Loucy (cell line): ENCODE measurements around the gene BRPF3.

Experiments
- H2AFZ ChIP-seq: fragments of 200-600 bp; sonication (generic); 2 replicates; pipeline ENCODE4 v1.6.0; 2016; ENCODE audit warnings: antibody characterized with exemption, mild to moderate bottlenecking, low read length, moderate library complexity
- H3F3A ChIP-seq: fragments of 200-600 bp; 2 replicates; pipeline ENCODE4 v1.6.0; 2016; ENCODE audit warnings: antibody characterized with exemption, low read depth, mild to moderate bottlenecking
- H3K27me3 ChIP-seq: fragments of 200-600 bp; sonication (generic); 2 replicates; pipeline ENCODE4 v1.6.1; 2014; ENCODE audit warnings: low read length, mild to moderate bottlenecking; ENCODE audit not compliant: insufficient read depth, poor library complexity, severe bottlenecking
- H3K36me3 ChIP-seq: fragments of 200-600 bp; sonication (generic); 2 replicates; pipeline ENCODE4 v1.6.1; 2016; ENCODE audit warnings: low read length; ENCODE audit not compliant: insufficient read depth
- H3K4me1 ChIP-seq: fragments of 200-600 bp; sonication (generic); 2 replicates; pipeline ENCODE4 v1.5.1; 2014; ENCODE audit warnings: low read length, mild to moderate bottlenecking; ENCODE audit not compliant: insufficient read depth, poor library complexity, severe bottlenecking
- H3K4me2 ChIP-seq: fragments of 200-600 bp; sonication (generic); 2 replicates; pipeline ENCODE4 v1.6.0; 2014; ENCODE audit warnings: antibody characterized with exemption, low read length, low read depth, mild to moderate bottlenecking; ENCODE audit not compliant: poor library complexity, severe bottlenecking
- H3K4me3 ChIP-seq: fragments of 200-600 bp; sonication (generic); 2 replicates; pipeline ENCODE4 v1.5.1; 2014; ENCODE audit warnings: low read length, mild to moderate bottlenecking, mixed read lengths; ENCODE audit not compliant: poor library complexity, severe bottlenecking
- H3K79me2 ChIP-seq: fragments of 200-600 bp; sonication (generic); 2 replicates; pipeline ENCODE4 v1.6.1; 2014; ENCODE audit warnings: low read length; ENCODE audit not compliant: insufficient read depth
- H3K9ac ChIP-seq: fragments of 200-600 bp; sonication (generic); 2 replicates; pipeline ENCODE4 v1.6.0; 2014; ENCODE audit warnings: mild to moderate bottlenecking, low read depth, low read length, moderate library complexity; ENCODE audit not compliant: poor library complexity, severe bottlenecking
- H3K9me2 ChIP-seq: fragments of 200-600 bp; sonication (generic); replicated peaks from 2 replicates; pipeline ENCODE4 v1.6.1; 2016; ENCODE audit warnings: low read depth, low read length, mixed read lengths
- H3K9me3 ChIP-seq: fragments of 200-600 bp; sonication (generic); 2 replicates; pipeline ENCODE4 v1.6.1; 2014; ENCODE audit warnings: mild to moderate bottlenecking, antibody characterized with exemption, low read length, low read depth; ENCODE audit not compliant: insufficient read depth
- H4K20me1 ChIP-seq: fragments of 200-600 bp; sonication (generic); 2 replicates; pipeline ENCODE4 v1.6.0; 2014; ENCODE audit warnings: antibody characterized with exemption, low read length, mild to moderate bottlenecking; ENCODE audit not compliant: insufficient read depth, poor library complexity, severe bottlenecking
- CTCF ChIP-seq: fragments of 200-600 bp; sonication (generic); conservative IDR thresholded peaks from 2 replicates; pipeline ENCODE4 v1.5.1; 2014; ENCODE audit warnings: mild to moderate bottlenecking, antibody characterized with exemption, low read length
- EZH2phosphoT487 ChIP-seq: fragments of 200-600 bp; IDR thresholded peaks from 2 replicates; pipeline ENCODE4 v1.6.1; 2018; ENCODE audit warnings: antibody characterized with exemption, mild to moderate bottlenecking, moderate library complexity, borderline replicate concordance

The BRPF3 gene

GRCh38 chr6:36223706-36224105, 27.2 kb downstream of the BRPF3 start:
- Histone ChIP-seq H3K9ac (no peak overlapping the region), H3K9me3 (no peaks in the 10 kb centered on the region), H3K79me2 (no peaks in the 10 kb centered on the region), H3K4me1 (peaks cover 14% of the 10 kb centered on the region), H3K36me3 (peaks cover 84% of the 10 kb centered on the region; the same call in 1 of the 2 replicates), H3K4me3 (no peak overlapping the region), H4K20me1 (no peaks in the 10 kb centered on the region), H3K9me2 (no peaks in the 10 kb centered on the region), H3K27me3 (no peaks in the 10 kb centered on the region), H3F3A (no peaks in the 10 kb centered on the region), H2AFZ (no peak overlapping the region), H3K4me2 (no peak overlapping the region)
- TF ChIP-seq EZH2phosphoT487 (no peak), CTCF (no peak)

- H4K20me1 ChIP-seq: no peaks in the 10 kb centered on the region
- peaks cover 22% of the 10 kb centered on the region for H3K4me1 ChIP-seq
- no peaks in the 10 kb centered on the region for H3K9me3 ChIP-seq
- H3K79me2 ChIP-seq: no peaks in the 10 kb centered on the region
- no peak overlapping the region for H3K4me2 ChIP-seq
- H3K9ac ChIP-seq: no peak overlapping the region
- H3K36me3 ChIP-seq: peaks cover 84% of the 10 kb centered on the region; the same call in 1 of the 2 replicates
- H3F3A ChIP-seq: no peaks in the 10 kb centered on the region
- H2AFZ ChIP-seq: no peak overlapping the region
- TF ChIP-seq CTCF (no peak), EZH2phosphoT487 (no peak)
- no peaks in the 10 kb centered on the region for H3K27me3 ChIP-seq
- no peak overlapping the region for H3K4me3 ChIP-seq
- no peaks in the 10 kb centered on the region for H3K9me2 ChIP-seq
These were observed 28.4 kb downstream of the BRPF3 start for GRCh38 chr6:36224918-36225461.

- H3K4me1 ChIP-seq: peaks cover 22% of the 10 kb centered on the region
- H3K4me3 ChIP-seq: no peak overlapping the region
- no peaks in the 10 kb centered on the region for H3K27me3 ChIP-seq
- no peak overlapping the region for H3K9ac ChIP-seq
- no peaks in the 10 kb centered on the region for H3K9me3 ChIP-seq
- H2AFZ ChIP-seq: no peak overlapping the region
- no peaks in the 10 kb centered on the region for H3K79me2 ChIP-seq
- peaks cover 90% of the 10 kb centered on the region; the same call in 1 of the 2 replicates for H3K36me3 ChIP-seq
- no peak overlapping the region for H3K4me2 ChIP-seq
- no peaks in the 10 kb centered on the region for H3K9me2 ChIP-seq
- H4K20me1 ChIP-seq: no peaks in the 10 kb centered on the region
- no peak for TF ChIP-seq EZH2phosphoT487
- no peak for TF ChIP-seq CTCF
- H3F3A ChIP-seq: no peaks in the 10 kb centered on the region
These were observed 30.0 kb downstream of the BRPF3 start for GRCh38 chr6:36226438-36227047.
